ENCODE results near the gene TTL. TPM values are rescaled to one million over a fixed set of nuclear protein-coding genes. Genes with fewer than 3 reads are reported as not detected.
"Not testable (repeated sequence)": the region's sequence is repeated elsewhere in the genome, so short reads cannot be mapped to it uniquely, and the experiment has no call there.

TTL gene
- total RNA-seq, 1 donor from 2014 or later = 81.3 TPM

- Histone ChIP-seq H3K4me3 (no peak overlapping the region), H3K36me3 (peaks cover 4% of the 10 kb centered on the region)
- no peak overlapping the region for H3K4me3 Mint-ChIP-seq
Measured at GRCh38 chr2:112548980-112549379, 67.0 kb downstream of the TTL start.

DNA sequence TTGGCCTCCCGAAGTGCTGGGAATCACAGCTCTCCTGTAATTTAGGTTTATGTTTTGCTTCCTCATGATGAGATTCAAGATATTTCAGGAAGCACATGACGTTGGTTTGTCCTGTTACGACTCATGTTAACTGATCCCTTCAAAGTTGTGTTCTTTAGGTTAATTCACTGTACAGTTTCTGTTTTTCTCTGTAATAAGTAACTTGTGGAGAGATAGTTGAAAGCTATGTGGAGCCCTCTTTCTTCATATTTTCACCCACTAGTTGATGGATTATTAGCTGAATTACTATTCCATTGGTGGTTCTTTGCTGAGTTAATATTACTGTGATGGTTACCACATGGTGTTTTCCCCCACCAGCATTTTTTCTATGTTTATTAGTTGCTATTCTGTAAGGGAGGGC, 84.1 kb downstream of the TTL start:
- H3K36me3 Mint-ChIP-seq = peaks cover 42% of the 10 kb centered on the region

More at GRCh38 chr2:112548980-112549379, 67.0 kb downstream of the TTL start:
- H3K27me3 ChIP-seq = no peaks in the 10 kb centered on the region
- no peaks in the 10 kb centered on the region for H3K9me3 Mint-ChIP-seq
- no peaks in the 10 kb centered on the region for H3K4me1 ChIP-seq
- H3K9ac ChIP-seq = no peak overlapping the region
- H3K4me2 ChIP-seq = no peak overlapping the region
- H2AFZ ChIP-seq (replicated peaks) = no peak overlapping the region
- TF ChIP-seq EZH2 (IDR thresholded peaks at IDR 0.05) = no peak
- no peak for TF ChIP-seq CTCF (IDR thresholded peaks at IDR 0.05)
- no peak for TF ChIP-seq EZH2phosphoT487 (IDR thresholded peaks at IDR 0.05)
- H3K4me1 Mint-ChIP-seq = no peaks in the 10 kb centered on the region
- peaks cover 33% of the 10 kb centered on the region for H3K36me3 Mint-ChIP-seq
- H3K27me3 Mint-ChIP-seq (ENCODE audit: insufficient read depth, low read depth) = no peaks in the 10 kb centered on the region
- peaks cover 5% of the 10 kb centered on the region for H4K20me1 ChIP-seq (ENCODE audit: low read depth)
- H3K27ac ChIP-seq = no peak overlapping the region
- H3K9me3 ChIP-seq (ENCODE audit: low read depth) = no peaks in the 10 kb centered on the region
- H3K27ac Mint-ChIP-seq = no peak overlapping the region
- no peaks in the 10 kb centered on the region for H3F3A ChIP-seq (ENCODE audit: low read depth)
- DNase-seq (ENCODE audit: low spot score) = no peak
- H3K79me2 ChIP-seq (ENCODE audit: low read depth) = peaks cover 30% of the 10 kb centered on the region

DNA sequence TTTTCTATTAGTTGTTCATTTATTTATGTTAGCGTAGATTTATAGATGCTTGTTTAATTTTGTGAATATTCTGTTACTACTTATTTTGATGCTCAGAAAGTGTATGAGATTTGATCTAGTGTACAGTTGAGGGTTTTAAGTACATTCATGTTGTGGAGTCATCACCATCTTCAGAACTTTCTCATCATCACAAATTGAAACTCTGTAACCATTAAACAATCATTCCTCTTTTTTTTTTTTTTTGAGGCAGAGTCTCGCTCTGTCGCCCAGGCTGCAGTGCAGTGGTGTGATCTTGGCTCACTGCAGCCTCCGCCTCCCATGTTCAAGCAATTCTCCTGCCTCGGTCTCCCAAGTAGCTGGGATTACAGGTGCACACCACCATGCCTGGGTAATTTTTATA, 84.6 kb downstream of the TTL start:
- peaks cover 41% of the 10 kb centered on the region for H3K36me3 Mint-ChIP-seq
- not testable (repeated sequence) for H3K36me3 ChIP-seq

More for the DNA sequence above, 84.1 kb downstream of the TTL start:
- Histone ChIP-seq H3K27me3 (no peaks in the 10 kb centered on the region), H3K27ac (no peak overlapping the region), H3K4me3 (no peak overlapping the region), H3F3A (ENCODE audit: low read depth) (no peaks in the 10 kb centered on the region), H3K9me3 (ENCODE audit: low read depth) (no peaks in the 10 kb centered on the region), H3K4me2 (no peak overlapping the region), H4K20me1 (ENCODE audit: low read depth) (no peaks in the 10 kb centered on the region), H3K4me1 (no peaks in the 10 kb centered on the region), H3K79me2 (ENCODE audit: low read depth) (no peaks in the 10 kb centered on the region), H2AFZ (replicated peaks) (no peak overlapping the region), H3K9ac (no peak overlapping the region), H3K36me3 (peaks cover 8% of the 10 kb centered on the region)
- no peak overlapping the region for H3K4me3 Mint-ChIP-seq
- TF ChIP-seq EZH2 (IDR thresholded peaks at IDR 0.05) = no peak
- TF ChIP-seq CTCF (IDR thresholded peaks at IDR 0.05) = no peak
- no peak for TF ChIP-seq EZH2phosphoT487 (IDR thresholded peaks at IDR 0.05)
- H3K27ac Mint-ChIP-seq = no peak overlapping the region
- no peak for DNase-seq (ENCODE audit: low spot score)
- H3K4me1 Mint-ChIP-seq = no peaks in the 10 kb centered on the region
- no peaks in the 10 kb centered on the region for H3K27me3 Mint-ChIP-seq (ENCODE audit: insufficient read depth, low read depth)
- no peaks in the 10 kb centered on the region for H3K9me3 Mint-ChIP-seq

GRCh38 chr2:112572005-112572404, 90.0 kb downstream of the TTL start:
- Histone ChIP-seq H3K27ac (no peak overlapping the region), H2AFZ (replicated peaks) (no peak overlapping the region), H3K4me2 (no peak overlapping the region), H3K4me3 (no peak overlapping the region), H3K27me3 (no peaks in the 10 kb centered on the region), H3F3A (ENCODE audit: low read depth) (no peaks in the 10 kb centered on the region), H3K79me2 (ENCODE audit: low read depth) (no peaks in the 10 kb centered on the region), H3K9ac (no peak overlapping the region), H4K20me1 (ENCODE audit: low read depth) (no peaks in the 10 kb centered on the region), H3K36me3 (peaks cover 9% of the 10 kb centered on the region), H3K9me3 (ENCODE audit: low read depth) (no peaks in the 10 kb centered on the region), H3K4me1 (no peaks in the 10 kb centered on the region)
- Mint-ChIP-seq H3K27me3 (ENCODE audit: insufficient read depth, low read depth) (no peaks in the 10 kb centered on the region), H3K36me3 (peaks cover 45% of the 10 kb centered on the region), H3K4me3 (no peak overlapping the region), H3K9me3 (no peaks in the 10 kb centered on the region), H3K4me1 (no peaks in the 10 kb centered on the region), H3K27ac (no peak overlapping the region)
- TF ChIP-seq EZH2phosphoT487 (IDR thresholded peaks at IDR 0.05) (no peak), CTCF (IDR thresholded peaks at IDR 0.05) (no peak), EZH2 (IDR thresholded peaks at IDR 0.05) (no peak)
- DNase-seq (ENCODE audit: low spot score) = no peak

More for the DNA sequence above, 84.6 kb downstream of the TTL start:
- not testable (repeated sequence) for H3F3A ChIP-seq (ENCODE audit: low read depth); H3K9me3 Mint-ChIP-seq; H3K27ac Mint-ChIP-seq; H3K27me3 Mint-ChIP-seq (ENCODE audit: insufficient read depth, low read depth); H3K9ac ChIP-seq; H3K4me1 Mint-ChIP-seq; H3K27ac ChIP-seq; H3K9me3 ChIP-seq (ENCODE audit: low read depth); H3K4me1 ChIP-seq; DNase-seq (ENCODE audit: low spot score); H4K20me1 ChIP-seq (ENCODE audit: low read depth); H3K79me2 ChIP-seq (ENCODE audit: low read depth); H2AFZ ChIP-seq (replicated peaks); H3K4me3 Mint-ChIP-seq; H3K4me2 ChIP-seq; H3K27me3 ChIP-seq; H3K4me3 ChIP-seq
